ENCODE data around the gene ASS1.

The ASS1 gene

DNA sequence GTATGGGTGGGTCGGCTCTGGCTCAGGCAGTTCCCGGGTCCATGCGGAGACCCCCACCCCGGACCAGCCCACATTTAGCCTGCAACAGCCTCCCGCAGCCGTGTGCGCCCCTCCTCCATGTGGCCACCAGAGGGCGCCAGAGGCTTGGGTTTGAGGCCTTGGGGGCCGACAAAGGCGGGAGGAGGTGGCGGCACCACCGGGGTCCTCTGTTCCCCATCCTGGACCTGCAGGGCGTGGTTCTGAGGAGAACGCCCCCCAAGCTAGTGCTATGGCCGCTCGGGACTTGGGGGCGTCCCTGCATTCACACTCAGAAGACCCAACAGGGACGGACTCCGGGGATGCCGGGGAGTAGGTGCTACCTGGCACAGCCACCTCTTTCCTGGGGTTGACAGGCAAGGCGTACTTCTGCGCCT is 16.5 kb downstream of the ASS1 start:
- DNase-seq = peak; percentile 42
- no peaks in the 10 kb centered on the region for H4K20me1 ChIP-seq (ENCODE audit: insufficient read depth, low read length)
- 0 out of 2 replicates have a peak overlapping the region, but pooled peaks have one; percentile 2 for H3K4me2 ChIP-seq (ENCODE audit: low read depth, low read length)
- no peak overlapping the region for H3K9ac ChIP-seq (ENCODE audit: low read length)
- H3K9me3 ChIP-seq (replicated peaks; ENCODE audit: insufficient read depth, low read length) = no peaks in the 10 kb centered on the region
- no peaks in the 10 kb centered on the region for H3K9me2 ChIP-seq (replicated peaks; ENCODE audit: insufficient read depth, low read length)
- H3K27me3 ChIP-seq (replicated peaks; ENCODE audit: insufficient read depth, low read length) = peaks cover 79% of the 10 kb centered on the region
- no peaks in the 10 kb centered on the region for H3F3A ChIP-seq (ENCODE audit: insufficient read depth, low read length)
- H3K4me1 ChIP-seq (ENCODE audit: low read length) = no peaks in the 10 kb centered on the region
- TF ChIP-seq EZH2 (optimal IDR thresholded peaks at IDR 0.05; ENCODE audit: low read depth, low read length) = no peak
- TF ChIP-seq, protein P1, sequence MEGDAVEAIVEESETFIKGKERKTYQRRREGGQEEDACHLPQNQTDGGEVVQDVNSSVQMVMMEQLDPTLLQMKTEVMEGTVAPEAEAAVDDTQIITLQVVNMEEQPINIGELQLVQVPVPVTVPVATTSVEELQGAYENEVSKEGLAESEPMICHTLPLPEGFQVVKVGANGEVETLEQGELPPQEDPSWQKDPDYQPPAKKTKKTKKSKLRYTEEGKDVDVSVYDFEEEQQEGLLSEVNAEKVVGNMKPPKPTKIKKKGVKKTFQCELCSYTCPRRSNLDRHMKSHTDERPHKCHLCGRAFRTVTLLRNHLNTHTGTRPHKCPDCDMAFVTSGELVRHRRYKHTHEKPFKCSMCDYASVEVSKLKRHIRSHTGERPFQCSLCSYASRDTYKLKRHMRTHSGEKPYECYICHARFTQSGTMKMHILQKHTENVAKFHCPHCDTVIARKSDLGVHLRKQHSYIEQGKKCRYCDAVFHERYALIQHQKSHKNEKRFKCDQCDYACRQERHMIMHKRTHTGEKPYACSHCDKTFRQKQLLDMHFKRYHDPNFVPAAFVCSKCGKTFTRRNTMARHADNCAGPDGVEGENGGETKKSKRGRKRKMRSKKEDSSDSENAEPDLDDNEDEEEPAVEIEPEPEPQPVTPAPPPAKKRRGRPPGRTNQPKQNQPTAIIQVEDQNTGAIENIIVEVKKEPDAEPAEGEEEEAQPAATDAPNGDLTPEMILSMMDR (IDR thresholded peaks at IDR 0.05; ENCODE audit: low read length) = peak; percentile 74
- TF ChIP-seq EZH2phosphoT487 (IDR thresholded peaks at IDR 0.05; ENCODE audit: low read length) = no peak
- no peaks in the 10 kb centered on the region for H3K36me3 ChIP-seq (replicated peaks; ENCODE audit: insufficient read depth, low read length)
- H2AFZ ChIP-seq (ENCODE audit: low read length) = no peak overlapping the region
- H3K27ac ChIP-seq (ENCODE audit: low read length) = no peak overlapping the region
- no peaks in the 10 kb centered on the region for H3K79me2 ChIP-seq (ENCODE audit: low read length)
- H3K4me3 ChIP-seq (ENCODE audit: low read length) = no peak overlapping the region

DNA sequence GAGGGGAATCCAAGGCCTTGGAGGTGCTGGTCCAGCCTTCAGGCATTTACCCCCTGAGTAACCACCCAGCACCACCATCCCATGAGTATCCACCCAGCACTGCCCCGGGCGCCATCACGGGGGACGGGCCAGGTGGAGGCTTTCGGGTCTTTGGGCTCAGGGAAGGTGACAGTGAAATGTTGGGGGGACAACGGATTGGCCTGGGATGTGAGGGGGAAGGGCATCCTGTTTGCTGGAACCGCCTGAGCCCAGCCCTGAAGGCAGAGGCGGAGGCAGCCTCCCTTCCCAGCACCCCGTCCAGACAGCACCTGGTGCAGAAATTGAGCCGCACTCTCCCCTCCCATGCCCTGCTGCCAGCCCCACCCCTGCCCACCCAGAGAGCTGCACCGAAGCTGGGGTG is 17.0 kb downstream of the ASS1 start:
- no peak for DNase-seq
- Histone ChIP-seq H3K79me2 (ENCODE audit: low read length) (no peaks in the 10 kb centered on the region), H2AFZ (ENCODE audit: low read length) (no peak overlapping the region), H3K36me3 (replicated peaks; ENCODE audit: insufficient read depth, low read length) (no peaks in the 10 kb centered on the region), H4K20me1 (ENCODE audit: insufficient read depth, low read length) (no peaks in the 10 kb centered on the region), H3F3A (ENCODE audit: insufficient read depth, low read length) (no peaks in the 10 kb centered on the region), H3K9me3 (replicated peaks; ENCODE audit: insufficient read depth, low read length) (no peaks in the 10 kb centered on the region), H3K4me2 (ENCODE audit: low read depth, low read length) (no peak overlapping the region), H3K9me2 (replicated peaks; ENCODE audit: insufficient read depth, low read length) (no peaks in the 10 kb centered on the region), H3K27ac (ENCODE audit: low read length) (no peak overlapping the region), H3K4me1 (ENCODE audit: low read length) (no peaks in the 10 kb centered on the region), H3K4me3 (ENCODE audit: low read length) (no peak overlapping the region), H3K9ac (ENCODE audit: low read length) (no peak overlapping the region), H3K27me3 (replicated peaks; ENCODE audit: insufficient read depth, low read length) (peaks cover 78% of the 10 kb centered on the region)
- no peak for TF ChIP-seq EZH2phosphoT487 (IDR thresholded peaks at IDR 0.05; ENCODE audit: low read length)
- TF ChIP-seq, protein P1 (IDR thresholded peaks at IDR 0.05; ENCODE audit: low read length) = no peak
- TF ChIP-seq EZH2 (optimal IDR thresholded peaks at IDR 0.05; ENCODE audit: low read depth, low read length) = no peak

DNA sequence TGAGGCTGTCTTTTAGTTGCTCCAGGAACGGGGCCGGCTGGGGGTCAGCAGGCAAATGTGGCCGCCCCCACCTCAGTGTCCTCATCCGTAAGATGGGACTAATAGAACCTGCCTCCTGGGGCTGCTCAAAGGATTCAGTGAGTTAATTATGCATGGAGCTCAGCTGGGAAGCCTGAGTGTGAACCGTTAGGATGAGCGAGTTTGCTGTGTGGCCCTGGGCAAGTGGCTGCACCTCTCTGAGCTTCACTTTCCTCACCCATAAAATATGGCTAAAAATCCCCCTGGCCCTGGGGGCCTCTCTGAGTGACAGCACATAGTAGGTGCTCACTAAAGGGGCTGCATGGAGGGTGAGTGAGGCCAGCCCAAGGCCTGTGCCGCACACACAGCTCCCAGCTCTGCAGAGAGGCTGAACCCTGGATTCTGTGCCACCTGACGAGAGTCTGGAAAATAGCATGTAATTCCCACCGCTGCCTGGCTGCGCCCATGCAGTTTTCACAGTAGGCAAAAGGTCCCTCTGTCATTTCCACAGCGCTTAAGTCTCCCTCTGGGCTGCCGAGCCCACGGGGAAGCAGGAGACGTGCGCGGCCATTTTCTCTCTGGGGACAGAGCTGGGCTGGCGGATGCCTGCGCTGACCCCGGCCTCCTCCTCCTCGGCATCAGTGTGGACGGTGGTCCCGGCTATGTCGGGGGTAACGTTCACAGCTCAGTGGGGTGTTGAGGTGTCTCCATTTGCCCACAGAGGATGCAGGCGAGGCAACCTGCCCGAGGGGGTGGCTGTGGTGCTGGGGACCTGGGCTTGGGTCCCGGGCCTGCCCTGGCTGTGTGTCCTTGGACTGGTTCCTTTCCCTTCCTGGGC is 18.2 kb downstream of the ASS1 start:
- H3K4me1 ChIP-seq (ENCODE audit: low read length) = no peaks in the 10 kb centered on the region
- no peak overlapping the region for H3K27ac ChIP-seq (ENCODE audit: low read length)
- no peak overlapping the region for H3K4me2 ChIP-seq (ENCODE audit: low read depth, low read length)
- H4K20me1 ChIP-seq (ENCODE audit: insufficient read depth, low read length) = no peaks in the 10 kb centered on the region
- no peaks in the 10 kb centered on the region for H3K79me2 ChIP-seq (ENCODE audit: low read length)
- H3K4me3 ChIP-seq (ENCODE audit: low read length) = no peak overlapping the region
- H3K27me3 ChIP-seq (replicated peaks; ENCODE audit: insufficient read depth, low read length) = peaks cover 78% of the 10 kb centered on the region
- TF ChIP-seq, protein P1 (IDR thresholded peaks at IDR 0.05; ENCODE audit: low read length) = no peak
- no peak for TF ChIP-seq EZH2 (optimal IDR thresholded peaks at IDR 0.05; ENCODE audit: low read depth, low read length)
- no peak for TF ChIP-seq EZH2phosphoT487 (IDR thresholded peaks at IDR 0.05; ENCODE audit: low read length)
- H3K9ac ChIP-seq (ENCODE audit: low read length) = no peak overlapping the region
- no peak for DNase-seq
- H3K9me3 ChIP-seq (replicated peaks; ENCODE audit: insufficient read depth, low read length) = no peaks in the 10 kb centered on the region
- no peaks in the 10 kb centered on the region for H3F3A ChIP-seq (ENCODE audit: insufficient read depth, low read length)
- H3K36me3 ChIP-seq (replicated peaks; ENCODE audit: insufficient read depth, low read length) = no peaks in the 10 kb centered on the region
- H2AFZ ChIP-seq (ENCODE audit: low read length) = no peak overlapping the region
- no peaks in the 10 kb centered on the region for H3K9me2 ChIP-seq (replicated peaks; ENCODE audit: insufficient read depth, low read length)

Data from MM.1S (cell line).